CD1c-positive myeloid dendritic cell (primary cell): ENCODE data around the gene HOXC13.

ENCODE experiments used
- DNase-seq: peaks from one replicate; pipeline ENCODE4 v3.0.0-alpha.2; 2016; ENCODE audit errors: extremely low spot score

HOXC13 gene

GRCh38 chr12:53955036-53955775 lies 16.6 kb downstream of the HOXC13 start:
- no peak for DNase-seq

GRCh38 chr12:53955776-53956250 lies 17.2 kb downstream of the HOXC13 start:
- DNase-seq, result no peak

DNA sequence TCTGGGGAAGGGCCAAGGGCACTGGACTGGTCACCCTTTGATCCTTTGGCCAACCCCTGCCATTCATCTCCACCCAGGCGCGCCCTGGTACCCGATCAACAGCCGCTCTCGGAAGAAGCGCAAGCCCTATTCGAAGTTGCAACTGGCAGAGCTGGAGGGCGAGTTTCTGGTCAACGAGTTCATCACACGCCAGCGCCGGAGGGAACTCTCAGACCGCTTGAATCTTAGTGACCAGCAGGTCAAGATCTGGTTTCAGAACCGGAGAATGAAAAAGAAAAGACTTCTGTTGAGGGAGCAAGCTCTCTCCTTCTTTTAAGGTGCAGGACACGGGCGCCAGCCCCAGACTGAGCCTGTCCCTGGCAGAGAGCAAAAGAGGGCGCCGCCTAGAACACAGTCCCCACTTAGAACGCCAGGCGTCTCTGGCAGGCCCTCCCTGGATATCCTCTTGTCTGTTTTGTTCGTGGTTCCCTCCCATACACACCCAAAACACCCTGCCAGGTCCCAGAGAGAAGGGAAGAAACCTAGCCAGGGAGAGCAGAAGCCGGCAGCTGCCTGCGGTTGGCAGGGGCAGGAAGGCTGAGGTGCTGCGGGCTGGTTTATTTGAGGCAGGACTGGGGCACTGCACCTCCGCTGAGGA lies 17.7 kb downstream of the HOXC13 start:
- no peak for DNase-seq

DNA sequence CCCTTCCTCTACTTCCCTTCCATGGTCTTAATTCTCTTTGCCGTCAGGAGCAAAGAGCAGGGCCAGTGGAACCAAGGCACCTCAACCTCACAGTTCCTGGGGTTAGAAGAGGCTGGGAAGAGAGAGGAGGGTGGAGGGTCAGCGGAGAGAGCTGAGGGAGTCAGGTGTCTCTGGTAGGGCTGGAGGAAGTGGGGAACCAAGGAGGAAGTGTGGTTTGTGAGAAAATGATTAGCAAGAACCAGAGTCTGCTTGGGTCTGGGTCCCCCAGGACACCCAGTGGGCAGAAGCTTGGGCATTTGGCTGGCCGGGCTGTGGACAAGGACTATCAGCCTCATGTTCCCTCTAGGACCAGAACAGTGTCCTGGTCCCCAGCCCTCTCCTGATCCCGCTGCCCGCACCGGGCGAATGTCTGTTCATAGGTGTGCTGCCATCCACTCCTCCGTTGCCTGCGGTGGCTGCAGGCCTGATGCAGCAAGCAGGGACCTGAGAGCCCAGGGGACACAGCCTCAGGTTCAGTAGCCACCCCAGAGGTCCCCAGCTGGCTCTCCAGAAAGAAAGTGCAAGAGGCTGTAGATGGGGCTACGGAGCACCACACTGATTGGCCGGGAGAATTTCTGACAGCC lies 18.4 kb downstream of the HOXC13 start:
- DNase-seq, result no peak

DNA sequence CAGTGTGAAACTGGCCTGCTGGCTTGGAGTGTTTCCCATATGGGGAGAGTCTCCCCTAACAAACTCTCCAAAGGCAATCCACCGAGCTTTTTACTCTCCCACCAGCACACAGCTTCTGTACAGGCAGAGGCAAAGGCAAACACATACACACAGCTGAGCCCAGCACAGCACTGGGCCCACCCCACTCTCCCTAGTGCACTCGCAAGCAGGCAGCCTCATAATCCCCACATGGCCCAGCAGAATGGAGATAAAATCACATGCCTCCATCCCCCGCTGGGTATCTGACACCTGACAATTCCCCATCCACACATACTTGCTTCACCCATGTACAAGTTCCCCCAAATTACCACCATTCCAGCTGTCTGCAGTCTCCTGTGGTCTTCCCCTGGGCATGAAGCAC lies 19.5 kb downstream of the HOXC13 start:
- DNase-seq, result no peak

GRCh38 chr12:53959314-53959713 lies 20.7 kb downstream of the HOXC13 start:
- DNase-seq, result no peak

GRCh38 chr12:53960187-53961024 lies 21.8 kb downstream of the HOXC13 start:
- no peak for DNase-seq

DNA sequence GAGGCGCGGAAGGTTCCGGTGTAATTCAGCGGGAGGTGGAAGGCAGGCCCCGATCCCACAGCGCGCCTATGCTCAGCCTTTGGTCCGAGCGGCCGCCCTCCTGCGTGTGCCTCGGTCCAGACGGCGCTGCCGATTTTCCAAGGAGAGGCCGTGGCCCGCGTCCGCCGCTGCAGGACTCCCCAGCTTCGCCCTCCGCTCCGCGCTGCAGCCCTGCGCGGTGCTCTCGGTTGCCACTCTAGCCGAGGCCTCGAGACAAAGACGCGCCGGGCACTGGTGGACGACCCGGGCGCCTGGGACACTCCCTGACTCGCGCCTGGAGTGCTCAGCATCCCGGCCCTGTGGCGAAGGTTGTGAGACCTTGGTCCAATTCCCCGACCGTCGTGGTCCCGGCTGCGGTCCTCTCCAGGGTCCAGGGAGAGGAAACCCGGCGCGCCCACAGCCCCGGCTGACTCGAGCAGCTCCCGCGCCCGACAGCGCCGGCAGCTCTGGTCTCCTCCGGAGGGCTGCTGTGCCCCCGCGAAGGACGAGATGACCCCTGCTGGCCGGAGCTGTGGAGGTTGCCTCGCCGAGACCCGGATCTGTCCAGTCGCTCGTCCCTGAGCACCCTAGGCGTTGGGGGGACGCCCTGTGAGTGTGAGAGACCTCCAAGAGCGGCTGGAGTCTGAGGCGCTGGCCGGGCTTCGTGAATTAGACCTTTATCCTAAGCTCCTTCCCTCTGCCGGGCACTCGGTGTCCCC lies 22.6 kb downstream of the HOXC13 start:
- DNase-seq, result no peak

DNA sequence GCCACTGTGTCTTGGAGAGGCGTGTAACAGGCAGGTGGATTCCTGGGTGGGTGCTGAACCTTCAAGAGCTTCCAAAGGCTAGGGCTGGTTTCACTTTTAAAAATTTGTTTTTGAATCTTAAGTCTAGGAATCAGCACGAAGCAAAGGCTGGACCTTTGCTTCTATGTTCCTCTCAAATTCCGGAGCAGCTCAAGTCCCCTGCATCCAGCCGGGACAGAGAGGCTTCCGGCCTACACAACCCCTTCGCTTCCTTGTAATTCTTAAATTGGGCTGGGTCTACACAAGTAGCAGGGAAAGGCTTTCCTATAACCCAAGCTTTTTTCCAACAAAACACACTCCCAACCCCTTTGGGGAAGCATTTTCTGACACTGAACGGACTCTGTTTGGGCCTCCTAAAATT lies 24.4 kb downstream of the HOXC13 start:
- no peak for DNase-seq

- DNase-seq, result no peak
These were observed 25.0 kb downstream of the HOXC13 start for GRCh38 chr12:53963434-53964314.

DNA sequence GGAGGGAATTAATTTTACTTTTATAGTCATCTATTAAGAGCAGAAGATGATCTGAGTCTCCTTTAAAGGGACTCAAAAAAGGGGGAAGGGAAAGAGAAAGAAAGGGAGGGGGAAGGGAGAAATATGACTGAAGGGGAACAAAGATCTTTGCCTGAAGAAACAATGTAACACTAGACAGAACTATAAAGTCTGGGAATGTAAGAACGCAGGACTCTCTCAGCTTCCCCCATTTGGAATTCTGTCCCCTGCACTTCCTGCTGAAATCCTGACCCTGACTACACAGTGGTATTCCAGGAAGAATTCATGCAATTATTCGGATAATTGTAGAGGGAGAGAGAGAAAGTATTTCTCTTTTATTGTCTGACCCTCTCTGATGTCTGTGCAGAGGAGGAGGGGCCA lies 25.7 kb downstream of the HOXC13 start:
- no peak for DNase-seq

GRCh38 chr12:53965281-53966084 lies 26.9 kb downstream of the HOXC13 start:
- no peak for DNase-seq

GRCh38 chr12:53966085-53966384 lies 27.4 kb downstream of the HOXC13 start:
- no peak for DNase-seq

GRCh38 chr12:53966385-53967133 lies 27.9 kb downstream of the HOXC13 start:
- DNase-seq, result no peak

GRCh38 chr12:53967421-53967925 lies 28.8 kb downstream of the HOXC13 start:
- no peak for DNase-seq

DNA sequence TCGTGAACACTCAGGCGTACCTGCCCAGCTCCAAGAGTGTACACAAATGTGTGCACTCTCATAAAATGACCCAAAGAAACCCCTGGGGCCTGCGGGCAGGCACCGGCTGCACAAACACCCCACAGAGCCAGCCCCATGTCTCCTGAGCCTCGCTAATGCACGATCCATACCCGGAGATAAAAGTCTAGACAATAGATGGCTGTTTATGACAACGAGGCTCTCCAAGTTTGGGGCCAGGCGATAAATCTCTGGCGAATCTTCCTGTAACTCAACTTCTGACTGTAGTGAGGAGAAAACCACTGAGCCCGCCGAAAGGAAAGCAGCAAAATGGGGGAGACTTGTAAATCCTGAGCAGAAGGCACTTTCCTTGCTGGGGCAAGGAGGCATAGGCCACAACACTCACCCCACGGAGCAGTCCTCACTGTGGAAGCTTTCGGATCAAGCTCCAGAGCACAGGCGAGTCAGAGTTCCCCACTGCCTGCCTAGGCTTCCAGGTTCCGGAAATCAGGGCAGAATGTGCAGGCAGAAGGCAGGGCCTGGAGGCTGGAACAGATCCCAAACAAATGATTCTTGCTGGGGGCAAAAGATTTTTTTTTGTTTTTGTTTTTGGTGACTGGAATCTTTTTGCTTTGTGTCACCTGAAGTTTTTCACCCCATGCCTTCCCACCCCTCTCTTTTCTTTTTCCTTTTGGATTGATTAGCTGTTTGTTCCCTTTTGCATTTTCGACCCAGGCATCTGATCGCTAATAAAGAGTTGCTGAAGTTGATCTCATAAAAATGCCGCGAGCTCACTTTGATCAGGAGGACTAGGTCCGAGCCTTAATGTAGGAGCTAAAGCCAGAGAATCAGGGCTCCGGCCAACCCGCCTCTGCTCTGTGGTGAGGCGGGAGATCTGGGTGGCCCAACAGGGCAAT lies 29.8 kb downstream of the HOXC13 start:
- DNase-seq, result no peak

DNA sequence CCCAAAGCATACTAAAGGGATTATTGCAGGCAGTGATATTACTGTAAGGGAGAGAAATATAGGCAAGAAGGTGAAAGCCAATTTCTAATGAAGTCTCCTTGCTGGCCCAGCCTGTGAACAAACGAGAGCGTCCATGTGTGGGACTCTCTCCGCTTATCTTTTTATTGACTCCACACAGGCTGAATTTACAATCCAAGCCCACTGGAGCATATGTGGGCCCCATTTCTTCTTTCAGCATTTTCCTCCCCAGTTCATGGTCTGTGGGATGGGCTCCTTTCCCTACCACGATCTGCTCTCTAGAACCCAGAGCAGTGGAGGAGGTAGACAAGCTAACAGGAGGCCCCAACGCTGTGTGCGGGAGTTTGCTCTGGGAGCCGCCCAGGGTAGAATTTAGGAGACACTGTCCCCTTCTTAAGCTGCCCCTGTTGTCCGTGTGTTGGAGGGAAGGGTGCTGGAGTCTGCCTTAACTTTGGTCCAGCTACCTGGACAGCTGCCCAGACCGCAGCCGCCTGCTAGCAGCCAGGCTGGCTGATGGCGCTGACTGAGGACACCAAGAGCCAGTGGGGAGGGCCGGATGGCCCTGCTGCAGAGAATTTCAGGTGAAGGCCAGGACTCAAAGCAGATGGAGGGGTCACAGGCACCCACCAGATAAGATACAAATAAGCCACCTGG lies 31.1 kb downstream of the HOXC13 start:
- no peak for DNase-seq
